SK-N-SH (cell line): ENCODE measurements around the gene B4GALNT2. TPM values are rescaled to one million over a fixed set of nuclear protein-coding genes. Genes with fewer than 3 reads are reported as not detected.
A peak's percentile ranks its signal among the peaks of the same experiment; 100 is the strongest.

Experiments
- CTCF ChIA-PET: fragments of 300-600, 350-600 bp; formaldehyde crosslinking; extraction: SDS; loops from one replicate; lab custom pipeline; 2021; lab: Yijun Ruan, JAX
- POLR2A ChIA-PET: fragments of 350-600 bp; sonication (Branson Sonifier 250); formaldehyde crosslinking; extraction: SDS; loops from one replicate; lab custom pipeline; 2020; ENCODE audit warnings: antibody characterized with exemption, inconsistent platforms; lab: Yijun Ruan, JAX
- DNase-seq: peaks from one replicate; pipeline ENCODE4 v3.0.0; 2012
- H2AFZ ChIP-seq: fragments of 200-600 bp; sonication (generic); 2 replicates; pipeline ENCODE4 v1.8.1; 2016; ENCODE audit warnings: antibody characterized with exemption, mild to moderate bottlenecking, low read depth
- H3F3A ChIP-seq: fragments of 200-600 bp; sonication (generic); replicated peaks from 2 replicates; pipeline ENCODE3; 2016; ENCODE audit warnings: antibody characterized with exemption, mild to moderate bottlenecking; ENCODE audit not compliant: insufficient read depth
- H3K27ac ChIP-seq, 2 experiments: fragments of 200-500 bp in 1 of 2; fragments of 200-600 bp in 1 of 2; sonication (Bioruptor generic) in 1 of 2; sonication (generic), shearing (Covaris generic) in 1 of 2; 2 replicates each; pipeline versions ENCODE4 v1.5.1 to v1.6.1; 2014 to 2016; ENCODE audit warnings: low read depth in 2 of 2, inconsistent platforms in 1 of 2, low read length in 1 of 2, mild to moderate bottlenecking in 1 of 2, mixed read lengths in 1 of 2
- H3K27me3 ChIP-seq: fragments of 200-600 bp; sonication (generic), shearing (Covaris generic); 2 replicates; pipeline ENCODE4 v1.6.1; 2016; ENCODE audit warnings: mixed run types; ENCODE audit not compliant: insufficient read depth
- H3K36me3 ChIP-seq, 2 experiments: fragments of 200-500 bp in 1 of 2; fragments of 200-600 bp in 1 of 2; sonication (Bioruptor generic) in 1 of 2; sonication (generic) in 1 of 2; replicated peaks in 1 of 2; 2 replicates each; pipeline versions ENCODE3 to v1.5.1; 2014 to 2016; ENCODE audit warnings: low read length in 1 of 2, mild to moderate bottlenecking in 1 of 2; ENCODE audit not compliant: insufficient read depth in 2 of 2, control insufficient read depth in 1 of 2
- H3K4me1 ChIP-seq, 2 experiments: fragments of 200-500 bp in 1 of 2; fragments of 200-600 bp in 1 of 2; sonication (Bioruptor generic) in 1 of 2; sonication (generic), shearing (Covaris generic) in 1 of 2; 2 replicates each; pipeline versions ENCODE4 v1.5.1 to v1.6.1; 2014 to 2016; ENCODE audit warnings: low read depth in 1 of 2, low read length in 1 of 2, mixed run types in 1 of 2; ENCODE audit not compliant: insufficient read depth in 2 of 2, control insufficient read depth in 1 of 2
- H3K4me2 ChIP-seq: fragments of 200-600 bp; sonication (generic), shearing (Covaris generic); 2 replicates; pipeline ENCODE4 v1.6.1; 2017; ENCODE audit warnings: mixed run types
- H3K4me3 ChIP-seq, 2 experiments: fragments of 200-500 bp in 1 of 2; fragments of 200-600 bp in 1 of 2; sonication (Bioruptor generic) in 1 of 2; sonication (generic), shearing (Covaris generic) in 1 of 2; 2 replicates each; pipeline versions ENCODE4 v1.5.1 to v1.8.1; 2014 to 2016; ENCODE audit warnings: low read depth in 2 of 2, inconsistent platforms in 1 of 2, low read length in 1 of 2, mild to moderate bottlenecking in 1 of 2, mixed read lengths in 1 of 2, moderate library complexity in 1 of 2
- H3K79me2 ChIP-seq: fragments of 200-600 bp; sonication (generic); 2 replicates; pipeline ENCODE4 v1.8.1; 2017; ENCODE audit warnings: mild to moderate bottlenecking; ENCODE audit not compliant: insufficient read depth
- H3K9ac ChIP-seq: fragments of 200-600 bp; sonication (generic); 2 replicates; pipeline ENCODE4 v1.6.1; 2017; ENCODE audit warnings: mixed run types
- H3K9me2 ChIP-seq: fragments of 200-600 bp; sonication (generic); 2 replicates; pipeline ENCODE4 v1.6.1; 2017; ENCODE audit warnings: mixed run types
- H3K9me3 ChIP-seq: fragments of 200-600 bp; sonication (generic); 2 replicates; pipeline ENCODE4 v1.6.1; 2017; ENCODE audit warnings: mixed run types, mild to moderate bottlenecking, moderate library complexity
- H4K20me1 ChIP-seq: fragments of 200-600 bp; sonication (generic); 2 replicates; pipeline ENCODE4 v1.6.1; 2017; ENCODE audit warnings: mild to moderate bottlenecking, mixed run types; ENCODE audit not compliant: insufficient read depth
- CHD2 ChIP-seq: fragments of 150-350 bp; IDR thresholded peaks from 2 replicates; pipeline ENCODE4 v1.6.1; 2018; ENCODE audit warnings: low read length; ENCODE audit not compliant: partially characterized antibody
- ELF1 ChIP-seq: IDR thresholded peaks from 2 replicates; pipeline ENCODE4 v1.4.0; 2012
- EZH2phosphoT487 ChIP-seq: fragments of 200-600 bp; sonication (generic); IDR thresholded peaks from 2 replicates; pipeline ENCODE4 v1.6.1; 2017; ENCODE audit warnings: low read depth, mixed run types, mild to moderate bottlenecking, antibody characterized with exemption, moderate library complexity, borderline replicate concordance
- FOSL2 ChIP-seq: IDR thresholded peaks from 2 replicates; pipeline ENCODE4 v1.4.0; 2012; ENCODE audit warnings: low read depth, mild to moderate bottlenecking, moderate library complexity, borderline replicate concordance
- FOXM1 ChIP-seq: IDR thresholded peaks from 2 replicates; pipeline ENCODE4 v1.4.0; 2012; ENCODE audit warnings: low read depth, mild to moderate bottlenecking
- GABPA ChIP-seq: IDR thresholded peaks from 2 replicates; pipeline ENCODE4 v1.4.0; 2012; ENCODE audit warnings: low read depth, mild to moderate bottlenecking
- GATA2 ChIP-seq: sonication (generic); formaldehyde crosslinking; IDR thresholded peaks from 2 replicates; pipeline ENCODE4 v1.5.0; 2020; ENCODE audit warnings: mild to moderate bottlenecking, missing genetic modification reagents
- JUND ChIP-seq: IDR thresholded peaks from 2 replicates; pipeline ENCODE4 v1.4.0; 2012
- MEF2A ChIP-seq: IDR thresholded peaks from 2 replicates; pipeline ENCODE4 v1.4.0; 2012; ENCODE audit warnings: low read depth, borderline replicate concordance
- NFIC ChIP-seq: IDR thresholded peaks from 2 replicates; pipeline ENCODE4 v1.4.0; 2012; ENCODE audit warnings: borderline replicate concordance
- NRF1 ChIP-seq: IDR thresholded peaks from 2 replicates; pipeline ENCODE4 v1.6.1; 2012; ENCODE audit warnings: low read depth, mild to moderate bottlenecking, low read length
- RCOR1 ChIP-seq: fragments of 150-350 bp; IDR thresholded peaks from 2 replicates; pipeline ENCODE4 v1.6.1; 2017; ENCODE audit warnings: antibody characterized with exemption, low read length
- RFX5 ChIP-seq: IDR thresholded peaks from 2 replicates; pipeline ENCODE4 v1.6.1; 2012; ENCODE audit warnings: mild to moderate bottlenecking, improper control_type of control experiment, low read length
- RXRA ChIP-seq: IDR thresholded peaks from 2 replicates; pipeline ENCODE4 v1.4.0; 2012; ENCODE audit warnings: low read depth, mild to moderate bottlenecking, borderline replicate concordance
- SMC3 ChIP-seq: IDR thresholded peaks from 2 replicates; pipeline ENCODE4 v1.6.1; 2012; ENCODE audit warnings: low read depth, low read length, improper control_type of control experiment
- TAF1 ChIP-seq: IDR thresholded peaks from 2 replicates; pipeline ENCODE4 v1.6.1; 2012; ENCODE audit warnings: low read depth, mild to moderate bottlenecking, low read length, moderate library complexity, borderline replicate concordance
- TCF12 ChIP-seq: IDR thresholded peaks from 2 replicates; pipeline ENCODE4 v1.4.0; 2012
- YY1 ChIP-seq: IDR thresholded peaks from 2 replicates; pipeline ENCODE4 v1.4.0; 2012; ENCODE audit warnings: low read depth, mild to moderate bottlenecking
- WGBS: methylation state at CpG from one replicate; pipeline ENCODE4 v1.1.6; 2017; ENCODE audit warnings: low lambda C conversion rate; 5-methylcytosine and 5-hydroxymethylcytosine counted together
- polyA plus RNA-seq, 3 experiments: library from polyadenylated mRNA; depleted of rRNA; stranded (reverse); fragments of >200 nt; gene quantifications; 2 replicates each; pipeline ENCODE4 v1.2.3, GENCODE V29; 2012
- TF ChIP-seq, protein P1 (sequence below): IDR thresholded peaks from 2 replicates; pipeline ENCODE4 v1.4.0; 2012; ENCODE audit warnings: low read depth, borderline replicate concordance
- TF ChIP-seq, protein P2 (sequence below): IDR thresholded peaks from 2 replicates; pipeline ENCODE4 v1.4.0; 2012; ENCODE audit warnings: low read depth
- TF ChIP-seq, protein P3 (sequence below): IDR thresholded peaks from 2 replicates; pipeline ENCODE4 v1.6.1; 2012; ENCODE audit warnings: mild to moderate bottlenecking, low read depth, low read length, moderate library complexity

The B4GALNT2 gene
- polyA plus RNA-seq, 1 of the 3 experiments (the other 2 are of a cell fraction) = not detected

DNA sequence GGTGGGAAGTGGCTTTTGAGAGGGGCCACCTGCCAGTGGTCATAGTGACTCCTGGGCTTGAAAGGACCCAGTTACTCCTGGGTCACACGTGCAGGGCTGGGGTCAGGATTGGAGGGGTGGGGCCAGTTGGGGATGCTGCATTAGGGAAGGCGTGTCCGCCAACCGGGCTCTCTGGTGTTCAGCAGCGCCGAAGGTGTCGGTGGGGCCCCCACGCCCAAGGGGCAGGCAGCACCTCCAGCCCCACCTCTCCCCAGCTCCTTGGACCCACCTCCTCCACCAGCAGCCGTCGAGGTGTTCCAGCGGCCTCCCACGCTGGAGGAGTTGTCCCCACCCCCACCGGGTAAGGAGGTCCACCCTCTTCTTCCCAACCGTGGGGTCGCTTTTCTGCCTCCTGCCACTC, 87.4 kb downstream of the B4GALNT2 start:
- ChIA-PET CTCF (interaction anchor here (0.5 to 9.5 kb wide), 2 partner anchors 7 to 774 kb away, joined by 3 to 105 read pairs; partner anchors contain the start of gene PHOSPHO1), POLR2A (no interaction called here)
- H3K27me3 ChIP-seq = peaks cover 16% of the 10 kb centered on the region
- no peaks in the 10 kb centered on the region for H3K4me1 ChIP-seq
- H3K79me2 ChIP-seq = no peaks in the 10 kb centered on the region
- no peaks in the 10 kb centered on the region for H3K9me2 ChIP-seq
- TF ChIP-seq FOXM1 (no peak), TCF12 (no peak), TAF1 (no peak), NFIC (no peak), JUND (no peak), EZH2phosphoT487 (no peak), YY1 (no peak), RCOR1 (no peak), CHD2 (no peak), GABPA (no peak)
- TF ChIP-seq, protein P1, sequence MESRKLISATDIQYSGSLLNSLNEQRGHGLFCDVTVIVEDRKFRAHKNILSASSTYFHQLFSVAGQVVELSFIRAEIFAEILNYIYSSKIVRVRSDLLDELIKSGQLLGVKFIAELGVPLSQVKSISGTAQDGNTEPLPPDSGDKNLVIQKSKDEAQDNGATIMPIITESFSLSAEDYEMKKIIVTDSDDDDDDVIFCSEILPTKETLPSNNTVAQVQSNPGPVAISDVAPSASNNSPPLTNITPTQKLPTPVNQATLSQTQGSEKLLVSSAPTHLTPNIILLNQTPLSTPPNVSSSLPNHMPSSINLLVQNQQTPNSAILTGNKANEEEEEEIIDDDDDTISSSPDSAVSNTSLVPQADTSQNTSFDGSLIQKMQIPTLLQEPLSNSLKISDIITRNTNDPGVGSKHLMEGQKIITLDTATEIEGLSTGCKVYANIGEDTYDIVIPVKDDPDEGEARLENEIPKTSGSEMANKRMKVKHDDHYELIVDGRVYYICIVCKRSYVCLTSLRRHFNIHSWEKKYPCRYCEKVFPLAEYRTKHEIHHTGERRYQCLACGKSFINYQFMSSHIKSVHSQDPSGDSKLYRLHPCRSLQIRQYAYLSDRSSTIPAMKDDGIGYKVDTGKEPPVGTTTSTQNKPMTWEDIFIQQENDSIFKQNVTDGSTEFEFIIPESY = no peak
- peak; percentile 34 for DNase-seq
- no peak overlapping the region for H3K4me3 ChIP-seq
- no peak overlapping the region for H3K9ac ChIP-seq
- H3F3A ChIP-seq = peaks cover 3% of the 10 kb centered on the region
- H2AFZ ChIP-seq = no peak overlapping the region
- H4K20me1 ChIP-seq = no peaks in the 10 kb centered on the region
- H3K36me3 ChIP-seq = no peaks in the 10 kb centered on the region
- no peak overlapping the region for H3K4me2 ChIP-seq
- no peak overlapping the region for H3K27ac ChIP-seq
- WGBS = 58% methylated on average over 14 of the region's 15 CpGs
- H3K9me3 ChIP-seq = no peaks in the 10 kb centered on the region

DNA sequence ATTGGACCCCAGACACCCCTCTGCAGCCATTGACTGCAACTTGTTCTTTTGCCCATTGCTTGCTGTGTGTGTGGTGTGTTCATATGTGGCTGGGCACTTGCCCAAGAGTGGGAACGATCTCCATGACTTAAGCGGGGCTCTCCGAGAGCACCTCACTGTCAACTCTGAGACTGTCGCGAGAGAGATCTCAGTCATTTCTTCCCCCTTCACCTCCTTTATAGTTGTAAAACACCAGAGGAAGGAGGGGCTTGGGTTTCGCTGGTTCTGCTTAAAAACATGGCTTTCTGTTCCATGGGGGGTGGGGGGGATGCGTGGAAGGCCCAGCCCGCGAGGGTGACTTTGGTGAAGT, 90.6 kb downstream of the B4GALNT2 start:
- Histone ChIP-seq H3K9ac (no peak overlapping the region), H3K27me3 (peaks cover 43% of the 10 kb centered on the region), H3K36me3 (no peaks in the 10 kb centered on the region), H2AFZ (no peak overlapping the region), H3K4me1 (no peaks in the 10 kb centered on the region), H3K4me3 (peak overlapping the region in 1 of 2 experiments; percentile 44; a peak in 2 of 4 replicates), H3K27ac (no peak overlapping the region), H3F3A (peaks cover 3% of the 10 kb centered on the region), H3K4me2 (peak overlapping the region; percentile 35; the same call in 1 of the 2 replicates), H3K9me2 (no peaks in the 10 kb centered on the region), H3K79me2 (no peaks in the 10 kb centered on the region), H4K20me1 (no peaks in the 10 kb centered on the region), H3K9me3 (no peaks in the 10 kb centered on the region)
- DNase-seq = no peak
- TF ChIP-seq RCOR1 = no peak
- no peak for TF ChIP-seq TAF1
- TF ChIP-seq, protein P1 = no peak
- TF ChIP-seq NRF1 = no peak
- no peak for TF ChIP-seq RFX5
- no peak for TF ChIP-seq RXRA
- TF ChIP-seq, protein P2, sequence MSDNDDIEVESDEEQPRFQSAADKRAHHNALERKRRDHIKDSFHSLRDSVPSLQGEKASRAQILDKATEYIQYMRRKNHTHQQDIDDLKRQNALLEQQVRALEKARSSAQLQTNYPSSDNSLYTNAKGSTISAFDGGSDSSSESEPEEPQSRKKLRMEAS = no peak
- no peak for TF ChIP-seq GATA2
- TF ChIP-seq ELF1 = no peak
- no peak for TF ChIP-seq CHD2
- TF ChIP-seq NFIC = no peak
- TF ChIP-seq GABPA = no peak
- no peak for TF ChIP-seq MEF2A
- no peak for TF ChIP-seq FOSL2
- TF ChIP-seq, protein P3, sequence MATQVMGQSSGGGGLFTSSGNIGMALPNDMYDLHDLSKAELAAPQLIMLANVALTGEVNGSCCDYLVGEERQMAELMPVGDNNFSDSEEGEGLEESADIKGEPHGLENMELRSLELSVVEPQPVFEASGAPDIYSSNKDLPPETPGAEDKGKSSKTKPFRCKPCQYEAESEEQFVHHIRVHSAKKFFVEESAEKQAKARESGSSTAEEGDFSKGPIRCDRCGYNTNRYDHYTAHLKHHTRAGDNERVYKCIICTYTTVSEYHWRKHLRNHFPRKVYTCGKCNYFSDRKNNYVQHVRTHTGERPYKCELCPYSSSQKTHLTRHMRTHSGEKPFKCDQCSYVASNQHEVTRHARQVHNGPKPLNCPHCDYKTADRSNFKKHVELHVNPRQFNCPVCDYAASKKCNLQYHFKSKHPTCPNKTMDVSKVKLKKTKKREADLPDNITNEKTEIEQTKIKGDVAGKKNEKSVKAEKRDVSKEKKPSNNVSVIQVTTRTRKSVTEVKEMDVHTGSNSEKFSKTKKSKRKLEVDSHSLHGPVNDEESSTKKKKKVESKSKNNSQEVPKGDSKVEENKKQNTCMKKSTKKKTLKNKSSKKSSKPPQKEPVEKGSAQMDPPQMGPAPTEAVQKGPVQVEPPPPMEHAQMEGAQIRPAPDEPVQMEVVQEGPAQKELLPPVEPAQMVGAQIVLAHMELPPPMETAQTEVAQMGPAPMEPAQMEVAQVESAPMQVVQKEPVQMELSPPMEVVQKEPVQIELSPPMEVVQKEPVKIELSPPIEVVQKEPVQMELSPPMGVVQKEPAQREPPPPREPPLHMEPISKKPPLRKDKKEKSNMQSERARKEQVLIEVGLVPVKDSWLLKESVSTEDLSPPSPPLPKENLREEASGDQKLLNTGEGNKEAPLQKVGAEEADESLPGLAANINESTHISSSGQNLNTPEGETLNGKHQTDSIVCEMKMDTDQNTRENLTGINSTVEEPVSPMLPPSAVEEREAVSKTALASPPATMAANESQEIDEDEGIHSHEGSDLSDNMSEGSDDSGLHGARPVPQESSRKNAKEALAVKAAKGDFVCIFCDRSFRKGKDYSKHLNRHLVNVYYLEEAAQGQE = no peak
- TF ChIP-seq SMC3 = no peak
- CTCF ChIA-PET = interaction anchor here (1.0 to 1.9 kb wide), 10 partner anchors 9 to 177 kb away, joined by 3 to 10 read pairs (median 4); no protein-coding TSS in a partner anchor
- POLR2A ChIA-PET = no interaction called here
- 18% methylated on average over 9 of the region's 9 CpGs for WGBS
